ENCODE measurements around the gene COL27A1. TPM values are rescaled to one million over a fixed set of nuclear protein-coding genes. Genes with fewer than 3 reads are reported as not detected.

The COL27A1 gene
- polyA plus RNA-seq, 1 of the 3 experiments (the other 2 are of a cell fraction), result 8.7 TPM

DNA sequence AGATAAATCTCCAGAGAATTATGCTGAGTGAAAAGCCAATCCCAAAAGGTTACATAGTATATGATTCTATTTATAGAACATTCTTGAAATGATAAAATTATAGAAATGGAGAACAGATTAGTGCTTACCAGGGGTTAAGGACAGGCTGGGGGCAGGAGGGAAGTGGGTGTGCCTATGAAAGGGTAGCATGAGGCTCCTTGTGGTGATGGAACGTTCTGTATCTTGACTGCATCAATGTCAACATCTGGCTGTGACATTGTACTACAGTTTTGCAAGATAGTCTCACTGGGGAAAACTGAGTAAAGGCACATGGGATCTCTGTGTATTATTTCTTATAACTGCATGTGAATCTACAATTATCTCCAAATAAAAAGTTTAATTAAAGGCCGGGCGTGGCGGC is 196.6 kb downstream of the COL27A1 start:
- no peak for DNase-seq
- Histone ChIP-seq H3K4me2 (no peak overlapping the region), H3K4me1 (ENCODE audit: control insufficient read depth in 1 of 2, insufficient read depth in 2 of 2, low read depth in 1 of 2, low read length in 1 of 2) (peaks cover 0 to 15% of the 10 kb centered on the region in 2 experiments; a peak in 3 of 4 replicates), H2AFZ (ENCODE audit: low read depth) (no peak overlapping the region), H3K36me3 (replicated peaks in 1 of 2; ENCODE audit: control insufficient read depth in 1 of 2, insufficient read depth in 2 of 2, low read length in 1 of 2) (no peaks in the 10 kb centered on the region), H3K9me3 (no peaks in the 10 kb centered on the region), H3K4me3 (ENCODE audit: low read depth in 2 of 2, low read length in 1 of 2) (no peak overlapping the region), H3F3A (replicated peaks; ENCODE audit: insufficient read depth) (peaks cover 10% of the 10 kb centered on the region), H3K27me3 (ENCODE audit: insufficient read depth) (no peaks in the 10 kb centered on the region), H3K9me2 (no peaks in the 10 kb centered on the region), H3K27ac (ENCODE audit: low read depth in 2 of 2, low read length in 1 of 2) (no peak overlapping the region), H3K79me2 (ENCODE audit: insufficient read depth) (no peaks in the 10 kb centered on the region), H4K20me1 (ENCODE audit: insufficient read depth) (no peaks in the 10 kb centered on the region), H3K9ac (no peak overlapping the region)
- ChIA-PET CTCF (interaction anchor here (0.9 kb wide), 1 partner anchor 31 kb away, joined by 3 read pairs; no protein-coding TSS in a partner anchor), POLR2A (no interaction called here)
- TF ChIP-seq RCOR1 (IDR thresholded peaks at IDR 0.05; ENCODE audit: low read length), result no peak
- TF ChIP-seq TCF12 (IDR thresholded peaks at IDR 0.05), result no peak
- TF ChIP-seq, protein P1, sequence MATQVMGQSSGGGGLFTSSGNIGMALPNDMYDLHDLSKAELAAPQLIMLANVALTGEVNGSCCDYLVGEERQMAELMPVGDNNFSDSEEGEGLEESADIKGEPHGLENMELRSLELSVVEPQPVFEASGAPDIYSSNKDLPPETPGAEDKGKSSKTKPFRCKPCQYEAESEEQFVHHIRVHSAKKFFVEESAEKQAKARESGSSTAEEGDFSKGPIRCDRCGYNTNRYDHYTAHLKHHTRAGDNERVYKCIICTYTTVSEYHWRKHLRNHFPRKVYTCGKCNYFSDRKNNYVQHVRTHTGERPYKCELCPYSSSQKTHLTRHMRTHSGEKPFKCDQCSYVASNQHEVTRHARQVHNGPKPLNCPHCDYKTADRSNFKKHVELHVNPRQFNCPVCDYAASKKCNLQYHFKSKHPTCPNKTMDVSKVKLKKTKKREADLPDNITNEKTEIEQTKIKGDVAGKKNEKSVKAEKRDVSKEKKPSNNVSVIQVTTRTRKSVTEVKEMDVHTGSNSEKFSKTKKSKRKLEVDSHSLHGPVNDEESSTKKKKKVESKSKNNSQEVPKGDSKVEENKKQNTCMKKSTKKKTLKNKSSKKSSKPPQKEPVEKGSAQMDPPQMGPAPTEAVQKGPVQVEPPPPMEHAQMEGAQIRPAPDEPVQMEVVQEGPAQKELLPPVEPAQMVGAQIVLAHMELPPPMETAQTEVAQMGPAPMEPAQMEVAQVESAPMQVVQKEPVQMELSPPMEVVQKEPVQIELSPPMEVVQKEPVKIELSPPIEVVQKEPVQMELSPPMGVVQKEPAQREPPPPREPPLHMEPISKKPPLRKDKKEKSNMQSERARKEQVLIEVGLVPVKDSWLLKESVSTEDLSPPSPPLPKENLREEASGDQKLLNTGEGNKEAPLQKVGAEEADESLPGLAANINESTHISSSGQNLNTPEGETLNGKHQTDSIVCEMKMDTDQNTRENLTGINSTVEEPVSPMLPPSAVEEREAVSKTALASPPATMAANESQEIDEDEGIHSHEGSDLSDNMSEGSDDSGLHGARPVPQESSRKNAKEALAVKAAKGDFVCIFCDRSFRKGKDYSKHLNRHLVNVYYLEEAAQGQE (IDR thresholded peaks at IDR 0.05; ENCODE audit: low read depth, low read length), result no peak
- no peak for TF ChIP-seq GABPA (IDR thresholded peaks at IDR 0.05; ENCODE audit: low read depth)
- no peak for TF ChIP-seq ELF1 (IDR thresholded peaks at IDR 0.05)
- no peak for TF ChIP-seq SMC3 (IDR thresholded peaks at IDR 0.05; ENCODE audit: low read depth, low read length)
- TF ChIP-seq GATA2 (CRISPR knock-in tag; IDR thresholded peaks at IDR 0.05), result no peak
- no peak for TF ChIP-seq YY1 (IDR thresholded peaks at IDR 0.05; ENCODE audit: low read depth)
- TF ChIP-seq, protein P2, sequence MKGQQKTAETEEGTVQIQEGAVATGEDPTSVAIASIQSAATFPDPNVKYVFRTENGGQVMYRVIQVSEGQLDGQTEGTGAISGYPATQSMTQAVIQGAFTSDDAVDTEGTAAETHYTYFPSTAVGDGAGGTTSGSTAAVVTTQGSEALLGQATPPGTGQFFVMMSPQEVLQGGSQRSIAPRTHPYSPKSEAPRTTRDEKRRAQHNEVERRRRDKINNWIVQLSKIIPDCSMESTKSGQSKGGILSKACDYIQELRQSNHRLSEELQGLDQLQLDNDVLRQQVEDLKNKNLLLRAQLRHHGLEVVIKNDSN (IDR thresholded peaks at IDR 0.05; ENCODE audit: borderline replicate concordance, low read depth), result no peak
- TF ChIP-seq FOXM1 (IDR thresholded peaks at IDR 0.05; ENCODE audit: low read depth), result no peak
- TF ChIP-seq SIN3A (IDR thresholded peaks at IDR 0.05; ENCODE audit: borderline replicate concordance, low read depth, low read length), result no peak
- no peak for TF ChIP-seq POLR2AphosphoS5 (IDR thresholded peaks at IDR 0.05; ENCODE audit: low read depth, low read length)
- TF ChIP-seq EZH2phosphoT487 (IDR thresholded peaks at IDR 0.05; ENCODE audit: borderline replicate concordance, low read depth), result no peak
- no peak for TF ChIP-seq FOSL2 (IDR thresholded peaks at IDR 0.05; ENCODE audit: borderline replicate concordance, low read depth)
- TF ChIP-seq RXRA (IDR thresholded peaks at IDR 0.05; ENCODE audit: borderline replicate concordance, low read depth), result no peak
- TF ChIP-seq, protein P3, sequence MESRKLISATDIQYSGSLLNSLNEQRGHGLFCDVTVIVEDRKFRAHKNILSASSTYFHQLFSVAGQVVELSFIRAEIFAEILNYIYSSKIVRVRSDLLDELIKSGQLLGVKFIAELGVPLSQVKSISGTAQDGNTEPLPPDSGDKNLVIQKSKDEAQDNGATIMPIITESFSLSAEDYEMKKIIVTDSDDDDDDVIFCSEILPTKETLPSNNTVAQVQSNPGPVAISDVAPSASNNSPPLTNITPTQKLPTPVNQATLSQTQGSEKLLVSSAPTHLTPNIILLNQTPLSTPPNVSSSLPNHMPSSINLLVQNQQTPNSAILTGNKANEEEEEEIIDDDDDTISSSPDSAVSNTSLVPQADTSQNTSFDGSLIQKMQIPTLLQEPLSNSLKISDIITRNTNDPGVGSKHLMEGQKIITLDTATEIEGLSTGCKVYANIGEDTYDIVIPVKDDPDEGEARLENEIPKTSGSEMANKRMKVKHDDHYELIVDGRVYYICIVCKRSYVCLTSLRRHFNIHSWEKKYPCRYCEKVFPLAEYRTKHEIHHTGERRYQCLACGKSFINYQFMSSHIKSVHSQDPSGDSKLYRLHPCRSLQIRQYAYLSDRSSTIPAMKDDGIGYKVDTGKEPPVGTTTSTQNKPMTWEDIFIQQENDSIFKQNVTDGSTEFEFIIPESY (IDR thresholded peaks at IDR 0.05; ENCODE audit: borderline replicate concordance, low read depth), result no peak
- TF ChIP-seq, protein P4, sequence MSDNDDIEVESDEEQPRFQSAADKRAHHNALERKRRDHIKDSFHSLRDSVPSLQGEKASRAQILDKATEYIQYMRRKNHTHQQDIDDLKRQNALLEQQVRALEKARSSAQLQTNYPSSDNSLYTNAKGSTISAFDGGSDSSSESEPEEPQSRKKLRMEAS (IDR thresholded peaks at IDR 0.05; ENCODE audit: low read depth), result no peak
- 86% methylated on average over 4 of the region's 4 CpGs for WGBS (ENCODE audit: low lambda C conversion rate)
